ENCODE data around the gene C2CD3.
"Not testable (repeated sequence)": the region's sequence is repeated elsewhere in the genome, so short reads cannot be mapped to it uniquely, and the experiment has no call there.

Gene C2CD3

GRCh38 chr11:74063628-74064027, 107.2 kb downstream of the C2CD3 start:
- DNase-seq (ENCODE audit: low spot score) = not testable (repeated sequence)

- DNase-seq (ENCODE audit: low spot score) = not testable (repeated sequence)
Measured at GRCh38 chr11:74061599-74061998, 109.2 kb downstream of the C2CD3 start.

DNA sequence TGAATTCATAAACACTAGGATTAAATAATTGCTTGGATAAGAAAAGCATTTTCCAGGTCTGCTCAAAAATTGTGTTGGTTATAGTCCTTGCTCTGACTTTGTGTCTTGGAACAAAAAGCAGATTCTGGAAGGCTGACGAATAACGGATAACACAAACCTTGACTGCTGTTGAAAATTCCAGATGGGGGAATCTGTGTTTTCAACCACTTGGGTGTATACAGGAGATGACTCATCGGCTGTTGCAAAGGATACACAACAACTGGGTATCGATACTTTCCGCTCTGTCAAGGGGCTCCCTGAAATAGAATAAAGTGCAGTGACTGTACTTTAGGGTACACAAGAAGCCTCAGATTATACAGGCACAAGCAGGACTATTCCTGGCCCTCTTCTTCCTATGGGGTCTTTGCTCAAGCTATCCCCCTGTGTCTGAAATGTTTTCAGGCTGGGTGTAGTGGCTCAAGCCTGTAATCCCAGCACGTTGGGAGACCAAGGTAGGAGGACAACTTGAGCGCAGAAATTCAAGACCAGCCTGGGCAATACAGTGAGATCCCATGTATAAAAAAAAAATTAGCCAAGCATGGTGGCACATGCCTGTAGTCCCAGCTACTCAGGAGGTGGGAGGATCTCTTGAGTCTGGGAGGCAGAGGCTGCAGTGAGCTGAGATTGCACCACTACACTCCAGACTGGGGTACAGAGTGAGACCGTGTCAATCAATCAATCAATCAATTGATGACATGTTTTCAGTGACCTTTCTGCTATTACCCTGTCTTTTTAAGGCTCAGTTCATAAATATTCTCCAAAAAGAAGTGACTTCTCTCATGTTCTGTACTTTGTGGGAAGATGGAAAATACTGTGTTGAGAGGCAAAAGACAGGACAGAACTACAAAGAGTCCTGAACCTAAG, 113.3 kb downstream of the C2CD3 start:
- DNase-seq (ENCODE audit: low spot score) = no peak

DNA sequence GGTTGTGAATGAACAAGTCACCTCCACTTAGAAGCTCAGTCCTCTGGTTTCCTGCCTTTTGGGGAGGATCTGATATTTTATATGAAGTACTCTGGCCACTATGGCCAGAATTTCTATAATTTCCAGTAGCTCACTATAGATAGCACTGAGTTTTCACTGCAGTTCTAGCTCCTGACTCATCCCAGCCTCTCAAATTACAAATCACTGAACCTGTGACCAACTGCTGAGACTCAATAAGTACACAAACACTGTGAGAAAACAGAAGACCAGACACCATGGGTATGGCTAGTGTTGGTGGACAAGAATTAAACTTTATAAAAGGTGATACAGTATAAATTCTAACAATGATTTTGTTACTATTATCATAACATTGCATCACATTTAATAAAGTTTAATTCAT, 114.9 kb downstream of the C2CD3 start:
- DNase-seq (ENCODE audit: low spot score) = no peak

DNA sequence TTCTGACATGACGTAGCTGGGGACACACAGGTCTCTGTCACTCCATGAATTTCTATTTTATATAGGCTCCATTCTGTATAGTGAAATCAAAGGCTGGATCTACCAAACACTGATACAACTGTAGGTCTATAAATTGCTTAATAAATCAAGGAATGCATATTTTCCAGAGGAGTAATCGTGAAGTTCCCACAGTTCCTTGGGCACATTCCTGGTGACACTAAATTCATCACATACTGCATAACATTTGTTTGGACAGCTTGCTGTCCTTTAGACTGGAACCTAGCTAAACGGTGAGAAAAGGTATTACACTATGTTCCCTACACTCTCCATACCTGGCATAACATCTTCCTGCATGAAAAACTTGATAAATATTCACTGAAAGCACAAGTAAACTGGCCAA, 120.3 kb downstream of the C2CD3 start:
- DNase-seq (ENCODE audit: low spot score) = no peak

DNA sequence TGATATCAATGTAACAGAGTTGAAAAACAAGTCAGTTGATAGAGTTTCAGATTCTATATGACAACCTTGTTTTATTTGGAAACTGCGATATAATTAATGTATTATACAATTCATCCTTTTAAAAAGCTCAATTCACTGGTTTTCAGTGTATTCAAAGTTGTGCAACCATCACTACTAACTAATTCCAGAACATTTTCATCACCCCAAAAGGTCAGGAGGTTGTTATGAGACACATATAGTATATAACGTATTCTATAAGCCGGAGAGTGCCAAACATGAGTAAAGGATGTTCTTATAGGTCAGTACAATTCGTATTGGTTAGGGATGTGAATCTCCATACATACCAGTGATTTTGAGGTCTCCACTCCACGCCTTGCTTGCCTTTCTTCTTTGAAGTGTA, 121.8 kb downstream of the C2CD3 start:
- DNase-seq (ENCODE audit: low spot score) = no peak

GRCh38 chr11:74044538-74044937, 126.3 kb downstream of the C2CD3 start:
- no peak for DNase-seq (ENCODE audit: low spot score)

DNA sequence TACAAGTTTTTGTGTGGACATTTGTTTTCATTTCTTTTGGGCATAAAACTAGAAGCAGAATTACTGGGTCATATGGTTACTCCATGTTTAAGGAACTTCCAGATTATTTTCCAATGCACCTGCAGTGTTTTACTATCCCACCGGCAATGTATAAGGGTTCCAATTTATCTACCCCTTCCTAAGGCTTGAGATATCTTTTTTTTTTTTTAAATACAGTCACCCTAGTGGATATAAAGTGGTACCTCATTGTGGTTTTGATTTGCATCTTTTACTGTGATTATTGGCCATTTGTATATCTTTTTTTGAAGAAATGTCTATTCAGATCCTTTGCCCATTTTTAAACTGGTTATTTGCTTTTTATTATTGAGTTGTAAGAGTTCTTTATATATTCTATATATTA, 127.4 kb downstream of the C2CD3 start:
- DNase-seq (ENCODE audit: low spot score) = no peak

- no peak for DNase-seq (ENCODE audit: low spot score)
Measured at GRCh38 chr11:74037309-74037708, 133.5 kb downstream of the C2CD3 start.

DNA sequence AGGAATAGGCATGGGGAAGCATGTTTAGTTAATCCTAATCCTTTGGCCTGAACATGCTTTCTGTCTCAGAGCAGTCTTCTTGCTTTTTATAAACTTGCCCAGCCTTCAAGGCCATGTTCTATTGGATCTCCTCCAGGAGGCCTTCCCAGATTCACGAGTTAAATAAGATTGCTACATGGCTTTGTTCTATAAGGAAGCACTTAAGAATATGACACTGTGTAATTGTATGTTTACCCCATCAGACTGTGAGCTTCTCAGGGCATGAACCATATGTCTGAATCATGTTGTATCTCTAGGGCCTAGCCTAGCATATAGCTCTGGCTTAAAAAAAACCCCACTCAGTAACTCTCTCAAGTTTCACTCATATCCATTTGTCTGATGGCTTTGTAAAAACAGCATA, 135.5 kb downstream of the C2CD3 start:
- no peak for DNase-seq (ENCODE audit: low spot score)

- no peak for DNase-seq (ENCODE audit: low spot score)
Measured at GRCh38 chr11:74033046-74033445, 137.8 kb downstream of the C2CD3 start.

DNA sequence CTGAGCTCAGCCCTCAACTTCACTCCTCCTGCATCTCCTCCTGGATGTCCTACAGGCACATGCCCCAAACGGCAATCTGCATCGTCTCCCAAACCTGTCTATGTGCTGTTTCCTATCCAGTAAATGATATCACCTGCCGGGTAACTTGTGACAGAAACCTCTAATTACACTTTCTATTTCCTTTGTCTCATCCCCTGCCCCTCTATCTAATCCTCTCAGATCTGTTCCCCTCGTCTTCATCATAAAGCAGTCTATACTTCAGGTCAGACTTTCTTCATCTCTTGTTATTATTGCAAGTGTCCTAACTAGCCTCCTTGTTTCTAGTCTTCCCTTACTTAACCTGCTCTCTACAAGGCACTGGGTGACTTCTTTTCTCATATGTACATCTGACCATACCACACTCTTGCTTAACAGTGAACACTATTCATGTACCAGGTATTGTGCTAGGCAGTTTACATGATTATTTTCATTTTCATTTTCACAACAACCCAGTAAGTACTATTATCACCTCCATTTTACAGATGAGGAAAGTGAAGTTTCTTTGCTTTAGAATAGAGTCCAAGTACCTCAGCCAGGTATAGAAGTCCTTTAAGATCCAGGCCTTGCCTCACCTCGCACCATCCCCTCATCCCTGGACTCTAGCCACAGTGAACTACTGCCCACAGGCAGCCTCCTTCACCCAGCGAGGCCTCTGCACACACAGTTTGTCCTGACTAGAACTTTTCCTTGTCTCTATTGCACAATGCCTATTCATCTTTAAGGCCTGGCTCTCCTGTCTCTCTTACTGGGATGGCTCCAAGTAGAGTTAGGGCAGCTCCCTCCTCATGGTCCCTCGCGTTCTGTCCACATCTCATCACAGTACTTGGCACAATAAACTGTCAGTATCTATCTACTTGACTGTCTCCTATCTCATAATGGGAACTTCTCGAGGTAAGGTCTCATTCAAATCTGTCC, 139.8 kb downstream of the C2CD3 start:
- DNase-seq (ENCODE audit: low spot score) = no peak

DNA sequence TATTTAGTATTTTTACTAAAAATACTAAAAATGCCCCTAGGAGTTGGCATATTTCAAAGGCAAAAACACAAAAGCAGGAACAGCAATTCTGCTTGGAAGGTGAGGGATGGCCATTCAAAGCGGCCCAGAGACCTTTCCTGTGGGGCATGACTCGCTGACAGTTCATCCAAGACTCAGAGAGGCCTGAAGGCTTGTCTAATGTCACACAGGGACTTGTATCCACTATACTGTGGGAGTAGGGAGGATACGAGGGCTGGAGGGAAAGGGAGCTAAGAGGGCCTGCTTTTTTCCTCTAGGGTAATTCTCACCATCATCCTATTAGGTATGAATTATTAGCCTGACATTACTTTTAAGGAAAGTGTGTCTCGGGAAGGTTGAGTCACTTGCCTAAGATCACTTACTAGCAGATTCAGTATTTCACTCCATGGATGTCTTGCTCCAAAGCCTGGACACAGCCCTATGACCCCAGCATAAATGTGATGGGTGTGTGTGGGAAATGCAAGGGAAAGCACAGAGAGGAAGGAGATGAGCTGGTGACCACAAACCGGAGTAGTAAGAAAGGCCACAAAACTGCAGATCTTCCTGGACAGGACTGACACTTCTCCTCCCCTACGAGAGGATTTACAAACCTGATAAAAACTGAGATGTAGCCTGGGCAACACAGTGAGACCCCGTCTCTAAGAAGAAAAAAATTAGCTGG, 145.2 kb downstream of the C2CD3 start:
- no peak for DNase-seq (ENCODE audit: low spot score)

DNA sequence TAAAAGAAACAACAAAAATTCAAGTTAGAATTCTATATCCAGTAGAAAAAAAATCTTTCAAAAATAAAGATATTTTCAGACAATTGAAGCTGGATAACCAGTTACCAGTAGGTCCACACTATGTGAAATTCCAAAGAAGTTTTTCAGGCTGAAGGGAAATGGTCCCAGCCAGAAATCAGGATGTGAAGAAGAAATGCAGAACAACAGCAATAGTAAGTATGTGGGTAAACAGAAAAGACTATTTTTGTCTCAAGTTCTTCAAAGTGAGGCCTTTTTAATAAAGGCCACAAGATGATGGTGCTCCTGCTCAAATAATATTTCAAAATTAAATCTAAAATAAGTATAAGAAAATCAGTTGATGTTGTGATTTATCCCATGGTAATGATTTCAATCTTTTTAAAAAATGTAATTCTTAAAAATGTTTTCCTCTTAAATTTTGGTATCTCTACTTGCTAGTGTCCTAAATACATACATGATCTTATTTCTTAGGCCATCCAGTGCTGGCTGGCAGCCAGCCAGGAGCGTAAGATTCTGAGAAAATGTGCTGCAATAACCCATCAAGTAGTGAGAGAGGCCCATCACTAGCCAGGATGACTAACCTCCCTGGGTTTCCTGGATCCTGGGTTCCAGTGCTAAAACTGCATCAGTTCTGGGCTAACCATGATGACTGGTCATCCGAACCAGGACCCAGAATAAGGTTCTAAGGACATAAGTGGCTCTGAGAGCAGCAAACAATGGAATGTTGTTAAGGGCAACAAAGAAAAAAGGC, 146.4 kb downstream of the C2CD3 start:
- no peak for DNase-seq (ENCODE audit: low spot score)

DNA sequence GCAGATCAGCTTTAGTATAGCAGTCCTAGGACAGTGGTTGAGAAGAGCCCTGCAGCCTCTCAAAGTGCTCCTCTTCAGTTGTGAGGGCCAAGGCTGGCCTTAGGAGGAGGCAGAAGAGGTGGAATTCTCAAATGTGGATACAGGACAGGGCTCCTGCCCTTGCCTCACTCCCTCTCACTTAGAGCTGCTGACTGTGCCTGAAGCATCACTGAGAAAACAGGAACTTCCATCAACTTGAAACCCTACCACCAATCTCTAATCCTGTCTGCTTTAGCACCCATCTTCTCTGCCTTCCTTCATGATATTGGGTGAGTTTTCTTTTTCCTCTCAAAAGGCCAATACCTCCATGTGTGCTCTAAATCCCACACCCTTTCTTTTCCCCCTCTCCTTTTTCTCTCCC, 147.5 kb downstream of the C2CD3 start:
- no peak for DNase-seq (ENCODE audit: low spot score)

DNA sequence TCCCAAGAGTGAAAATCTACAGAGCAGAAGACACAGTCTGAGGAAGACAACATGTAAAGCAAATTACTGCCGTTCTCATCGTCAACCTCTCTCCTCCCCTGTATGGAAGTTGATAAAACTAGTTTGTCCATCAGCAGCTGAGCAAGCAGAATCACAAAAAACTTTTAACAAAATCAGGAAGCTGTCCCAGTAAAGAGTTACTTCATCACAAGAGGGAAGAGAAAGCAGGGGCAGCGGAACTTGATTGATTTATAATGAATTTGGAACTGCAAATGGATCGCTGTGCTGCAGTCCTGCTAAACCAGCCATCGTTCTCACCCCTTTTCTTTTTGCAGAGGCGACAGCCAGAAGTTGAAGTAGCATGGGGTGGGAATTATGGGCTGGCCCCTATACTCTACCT, 148.3 kb downstream of the C2CD3 start:
- DNase-seq (ENCODE audit: low spot score) = no peak

GRCh38 chr11:74021998-74022397, 148.8 kb downstream of the C2CD3 start:
- no peak for DNase-seq (ENCODE audit: low spot score)

- no peak for DNase-seq (ENCODE audit: low spot score)
Measured at GRCh38 chr11:74020539-74020938, 150.3 kb downstream of the C2CD3 start.

GRCh38 chr11:74019860-74020259, 150.9 kb downstream of the C2CD3 start:
- no peak for DNase-seq (ENCODE audit: low spot score)

DNA sequence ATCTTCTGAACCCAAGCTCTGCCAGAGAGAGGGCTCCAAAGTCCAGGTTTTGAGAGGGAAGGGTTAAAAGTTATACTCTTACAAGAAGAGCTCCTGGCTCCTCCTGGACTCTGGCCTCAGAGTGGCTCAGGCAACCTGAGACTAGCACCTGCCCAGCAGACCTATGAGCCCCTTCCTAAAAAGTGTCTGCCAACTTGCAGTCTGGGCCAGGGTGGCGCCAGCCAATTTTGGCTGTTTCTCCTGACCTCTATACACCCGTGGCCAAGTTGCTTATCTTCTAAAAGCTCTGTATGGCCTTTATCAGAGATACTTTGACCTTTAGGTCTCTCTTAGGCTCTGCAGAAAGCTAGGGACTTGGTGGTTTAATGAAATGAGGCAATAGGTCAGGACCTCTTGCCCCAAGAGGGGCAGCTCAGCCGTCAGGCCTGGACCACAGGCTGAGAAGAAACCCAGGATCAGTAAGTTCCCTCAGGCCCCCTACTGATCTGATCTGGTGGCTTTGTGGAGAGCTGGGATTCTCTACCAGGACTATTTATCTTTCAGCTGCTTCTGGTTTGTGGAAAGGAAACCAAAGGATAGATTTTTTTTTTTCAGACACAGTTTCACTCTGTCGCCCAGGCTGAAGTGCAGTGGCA, 151.6 kb downstream of the C2CD3 start:
- no peak for DNase-seq (ENCODE audit: low spot score)

All from putamen (tissue), 1 donor.